Activated T-cell treated with anti-CD3 and anti-CD28 coated beads for 48 hours (primary cell): ENCODE data around the gene TRIM71.

Source experiments
- DNase-seq: peaks from one replicate; pipeline ENCODE4 v3.0.0-alpha.2; 2020; ENCODE audit warnings: low read depth

The TRIM71 gene

GRCh38 chr3:32866533-32866932, 48.7 kb downstream of the TRIM71 start:
- no peak for DNase-seq

- DNase-seq = no peak
Observed at GRCh38 chr3:32867954-32868353, 50.2 kb downstream of the TRIM71 start.

GRCh38 chr3:32868719-32869512, 51.1 kb downstream of the TRIM71 start:
- no peak for DNase-seq

GRCh38 chr3:32869513-32870047, 51.8 kb downstream of the TRIM71 start:
- DNase-seq = no peak

GRCh38 chr3:32870373-32871095, 52.7 kb downstream of the TRIM71 start:
- DNase-seq = no peak

- no peak for DNase-seq
Observed at GRCh38 chr3:32871273-32871672, 53.5 kb downstream of the TRIM71 start.

GRCh38 chr3:32872487-32873382, 54.9 kb downstream of the TRIM71 start:
- DNase-seq = no peak

GRCh38 chr3:32873531-32874130, 55.8 kb downstream of the TRIM71 start:
- DNase-seq = no peak

GRCh38 chr3:32876920-32877319, 59.1 kb downstream of the TRIM71 start:
- no peak for DNase-seq

GRCh38 chr3:32877598-32877997, 59.8 kb downstream of the TRIM71 start:
- no peak for DNase-seq

GRCh38 chr3:32880225-32880624, 62.4 kb downstream of the TRIM71 start:
- DNase-seq = no peak

- no peak for DNase-seq
Observed at GRCh38 chr3:32881624-32882023, 63.8 kb downstream of the TRIM71 start.

- DNase-seq = no peak
Observed at GRCh38 chr3:32882189-32882588, 64.4 kb downstream of the TRIM71 start.

- no peak for DNase-seq
Observed at GRCh38 chr3:32882603-32883025, 64.8 kb downstream of the TRIM71 start.

GRCh38 chr3:32883817-32884216, 66.0 kb downstream of the TRIM71 start:
- DNase-seq = no peak

GRCh38 chr3:32884591-32884990, 66.8 kb downstream of the TRIM71 start:
- DNase-seq = no peak

GRCh38 chr3:32885283-32885901, 67.6 kb downstream of the TRIM71 start:
- DNase-seq = no peak

GRCh38 chr3:32886296-32886695, 68.5 kb downstream of the TRIM71 start:
- no peak for DNase-seq

- DNase-seq = no peak
Observed at GRCh38 chr3:32886911-32887310, 69.1 kb downstream of the TRIM71 start.

- DNase-seq = no peak
Observed at GRCh38 chr3:32888739-32889138, 70.9 kb downstream of the TRIM71 start.
